Measurements from ENCODE around the gene PARD3B. TPM values are rescaled to one million over a fixed set of nuclear protein-coding genes. Genes with fewer than 3 reads are reported as not detected.

PARD3B gene
- total and polyA plus RNA-seq, 2 of the 4 experiments (the other 2 are of a cell fraction) = 3.3 to 15.6 TPM

- Histone ChIP-seq H3K4me1 (ENCODE audit: control insufficient read depth, insufficient read depth, low read length) (0 out of 2 replicates have a peak, but pooled peaks cover 1% of the 10 kb centered on the region), H3K4me3 (ENCODE audit: insufficient read depth, low read depth, low read length) (no peak overlapping the region), H3K4me2 (ENCODE audit: low read depth, low read length) (no peak overlapping the region), H3K18ac (ENCODE audit: low read depth, low read length) (no peak overlapping the region), H2AK9ac (replicated peaks; ENCODE audit: low read depth, low read length, poor library complexity) (no peak overlapping the region), H2BK15ac (ENCODE audit: low read depth, low read length) (no peak overlapping the region), H3K9ac (ENCODE audit: low read depth, low read length) (no peak overlapping the region), H4K8ac (ENCODE audit: low read depth in 2 of 2, low read length in 2 of 2) (no peak overlapping the region), H3K27ac (ENCODE audit: insufficient read depth, low read length) (no peak overlapping the region), H2AK5ac (ENCODE audit: low read depth, low read length) (no peak overlapping the region), H4K20me1 (ENCODE audit: insufficient read depth, low read length) (no peaks in the 10 kb centered on the region; the same call in 1 of the 2 replicates), H3K27me3 (ENCODE audit: control insufficient read depth, insufficient read depth, low read length) (no peaks in the 10 kb centered on the region), H3K4ac (ENCODE audit: low read depth, low read length) (no peak overlapping the region), H4K91ac (ENCODE audit: insufficient read depth, low read depth, low read length) (no peak overlapping the region), H3K9me1 (ENCODE audit: insufficient read depth, low read length) (no peaks in the 10 kb centered on the region), H2BK20ac (ENCODE audit: low read depth, low read length) (no peak overlapping the region), H3K23ac (ENCODE audit: low read depth, low read length) (no peak overlapping the region), H4K5ac (ENCODE audit: low read depth, low read length) (no peak overlapping the region), H3K9me3 (ENCODE audit: control insufficient read depth, insufficient read depth, low read length) (no peaks in the 10 kb centered on the region), H2BK5ac (ENCODE audit: low read depth, low read length, poor library complexity, severe bottlenecking) (no peak overlapping the region), H3K79me1 (ENCODE audit: low read depth in 1 of 2, low read length in 2 of 2) (peaks cover 11 to 18% of the 10 kb centered on the region in 2 experiments), H3K14ac (replicated peaks; ENCODE audit: low read depth, low read length) (no peak overlapping the region), H3K56ac (ENCODE audit: extremely low read depth, insufficient read depth, low read length) (no peak overlapping the region), H3K36me3 (ENCODE audit: control insufficient read depth, insufficient read depth, low read length) (no peaks in the 10 kb centered on the region), H2AFZ (replicated peaks; ENCODE audit: low read length, poor library complexity) (no peak overlapping the region), H2BK120ac (ENCODE audit: low read depth, low read length) (no peak overlapping the region)
- dilution Hi-C loops (cut with HindIII; ENCODE audit: low sequenced_read_pairs, unreplicated experiment) = no loop called here
- DNase-seq = no peak
- no CpG with 5 or more reads among the region's 1 CpG for WGBS, 2 experiments (ENCODE audit: extremely low coverage in 2 of 2, insufficient read length in 1 of 2)
- intact Hi-C loops (cut with micrococcal nuclease) = loop anchor here (5.0 kb wide), 2 partner anchors 56 to 71 kb away; no protein-coding TSS in a partner anchor
- no peak for ATAC-seq (ENCODE audit: low read depth)
- no peak for TF ChIP-seq RFX5 (IDR thresholded peaks at IDR 0.05; ENCODE audit: low read depth, low read length)
- TF ChIP-seq FOS (IDR thresholded peaks at IDR 0.05; ENCODE audit: low read depth, low read length) = no peak
- TF ChIP-seq RCOR1 (IDR thresholded peaks at IDR 0.05; ENCODE audit: insufficient replicate concordance, low read length) = no peak
- TF ChIP-seq ELK1 (IDR thresholded peaks at IDR 0.05; ENCODE audit: borderline replicate concordance, low read depth, low read length) = no peak
- TF ChIP-seq BHLHE40 (IDR thresholded peaks at IDR 0.05; ENCODE audit: low read depth, low read length) = no peak
- TF ChIP-seq USF2 (IDR thresholded peaks at IDR 0.05; ENCODE audit: low read depth, low read length) = no peak
- TF ChIP-seq MAZ (IDR thresholded peaks at IDR 0.05; ENCODE audit: borderline replicate concordance, low read depth, low read length) = no peak
- TF ChIP-seq CHD1 (IDR thresholded peaks at IDR 0.05; ENCODE audit: low read depth, low read length) = no peak
- TF ChIP-seq MAFK (IDR thresholded peaks at IDR 0.05; ENCODE audit: low read depth, low read length) = no peak
- TF ChIP-seq RAD21 (IDR thresholded peaks at IDR 0.05; ENCODE audit: low read length) = no peak
- TF ChIP-seq POLR2A (IDR thresholded peaks at IDR 0.05; ENCODE audit: low read depth, low read length) = no peak
- TF ChIP-seq CTCF (conservative IDR thresholded peaks at IDR 0.05; ENCODE audit: low read depth, low read length) = no peak
- no peak for TF ChIP-seq SMC3 (IDR thresholded peaks at IDR 0.05; ENCODE audit: low read depth, low read length)
- TF ChIP-seq MXI1 (IDR thresholded peaks at IDR 0.05; ENCODE audit: borderline replicate concordance, low read depth, low read length) = no peak
- no peak for TF ChIP-seq CEBPB (IDR thresholded peaks at IDR 0.05; ENCODE audit: low read depth, low read length)
- TF ChIP-seq NFE2L2 (IDR thresholded peaks at IDR 0.05; ENCODE audit: low read depth, low read length) = no peak
- CTCF ChIA-PET = no interaction called here
- POLR2A ChIA-PET (ENCODE audit: unreplicated experiment) = no interaction called here
- no TSS peak for BruUV-seq (replicated peaks)
- in situ Hi-C loops (cut with MboI; ENCODE audit: low sequenced_read_pairs) = no loop called here
Measured at GRCh38 chr2:204683384-204683783, 138.1 kb downstream of the PARD3B start.
